PC-3 (cell line): Measurements from ENCODE around the gene PIKFYVE.

Experiments
- CTCF ChIP-seq: fragments of 300-600 bp; sonication (generic); conservative IDR thresholded peaks from 2 replicates; pipeline ENCODE4 v1.5.1; 2017; ENCODE audit warnings: antibody characterized with exemption, low read depth, mild to moderate bottlenecking, low read length
- EZH2 ChIP-seq: fragments of 300-600 bp; sonication (generic); IDR thresholded peaks from one replicate; pipeline ENCODE4 v1.6.1; 2017; ENCODE audit warnings: antibody characterized with exemption, mild to moderate bottlenecking, low read length; ENCODE audit not compliant: unreplicated experiment

DNA sequence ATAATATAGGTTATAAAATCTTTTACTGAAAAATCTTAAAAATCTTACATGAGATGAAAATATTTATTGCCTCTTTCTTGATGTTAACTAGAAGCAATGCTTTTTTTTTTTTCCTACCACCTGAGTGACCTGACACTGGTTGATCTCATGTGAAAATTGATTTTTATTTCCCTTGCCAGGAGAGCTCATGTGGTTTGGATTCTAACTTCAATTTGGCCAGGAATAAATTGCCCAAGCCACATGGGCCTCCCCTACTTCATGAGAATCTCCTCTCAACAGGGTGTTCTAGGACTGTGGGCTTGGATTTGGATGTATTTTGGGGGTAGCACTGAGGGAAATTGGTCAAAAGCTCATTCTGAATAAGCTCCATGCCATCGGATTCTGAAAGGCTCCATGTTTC, 31.3 kb upstream of the PIKFYVE start:
- TF ChIP-seq CTCF (no peak), EZH2 (no peak)
